Mucosa of rectum (tissue), 2 donors: ENCODE measurements around the gene SHISA4.
A peak's percentile ranks its signal among the peaks of the same experiment; 100 is the strongest.
"Not testable (repeated sequence)": the region's sequence is repeated elsewhere in the genome, so short reads cannot be mapped to it uniquely, and the experiment has no call there.

Experiments
- H3K27ac ChIP-seq, 2 donors: one replicate each; pipeline ENCODE4 v1.7.0; 2013; ENCODE audit warnings: inconsistent platforms in 2 of 2, low read depth in 2 of 2, low read length in 2 of 2
- H3K27me3 ChIP-seq, 2 donors: one replicate each; pipeline ENCODE4 v1.7.0; 2013; ENCODE audit warnings: low read length in 2 of 2; ENCODE audit not compliant: control insufficient read depth in 2 of 2, insufficient read depth in 2 of 2
- H3K36me3 ChIP-seq, 2 donors: one replicate each; pipeline ENCODE4 v1.7.0; 2013; ENCODE audit warnings: low read length in 2 of 2; ENCODE audit not compliant: control insufficient read depth in 2 of 2, insufficient read depth in 2 of 2
- H3K4me1 ChIP-seq, 2 donors: one replicate each; pipeline ENCODE4 v1.7.0; 2013; ENCODE audit warnings: low read length in 2 of 2, mild to moderate bottlenecking in 1 of 2; ENCODE audit not compliant: control insufficient read depth in 2 of 2, insufficient read depth in 2 of 2
- H3K4me3 ChIP-seq, 2 donors: one replicate each; pipeline ENCODE4 v1.7.0; 2013; ENCODE audit warnings: low read length in 2 of 2
- H3K9ac ChIP-seq, 2 donors: one replicate each; pipeline ENCODE4 v1.7.0; 2013; ENCODE audit warnings: low read length in 2 of 2, low read depth in 1 of 2, mild to moderate bottlenecking in 1 of 2
- H3K9me3 ChIP-seq, 2 donors: one replicate each; pipeline ENCODE4 v1.7.0; 2013; ENCODE audit warnings: low read length in 2 of 2; ENCODE audit not compliant: control insufficient read depth in 2 of 2
- donor health status: healthy.
- donor health status: Normal muscosa, but diverticular disease.

SHISA4 gene

DNA sequence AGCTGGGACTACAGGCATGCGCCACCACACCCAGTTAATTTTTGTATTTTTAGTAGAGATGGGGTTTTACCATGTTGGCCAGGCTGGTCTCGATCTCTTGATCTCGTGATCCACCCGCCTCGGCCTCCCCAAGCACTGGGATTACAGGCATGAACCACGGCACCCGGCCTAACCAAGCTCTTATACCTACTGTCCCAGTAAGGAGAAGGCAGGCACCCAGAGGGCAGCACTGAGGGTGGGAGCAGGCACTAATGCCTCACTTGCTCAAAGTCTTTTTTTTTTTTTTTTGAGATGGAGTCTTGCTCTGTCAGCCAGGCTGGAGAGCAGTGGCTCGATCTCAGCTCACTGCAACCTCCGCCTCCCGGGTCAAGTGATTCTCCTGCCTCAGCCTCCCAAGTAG is 51.6 kb downstream of the SHISA4 start:
- not testable (repeated sequence) for H3K9ac ChIP-seq, H3K4me1 ChIP-seq, H3K27ac ChIP-seq, H3K4me3 ChIP-seq, H3K36me3 ChIP-seq, H3K9me3 ChIP-seq, H3K27me3 ChIP-seq

DNA sequence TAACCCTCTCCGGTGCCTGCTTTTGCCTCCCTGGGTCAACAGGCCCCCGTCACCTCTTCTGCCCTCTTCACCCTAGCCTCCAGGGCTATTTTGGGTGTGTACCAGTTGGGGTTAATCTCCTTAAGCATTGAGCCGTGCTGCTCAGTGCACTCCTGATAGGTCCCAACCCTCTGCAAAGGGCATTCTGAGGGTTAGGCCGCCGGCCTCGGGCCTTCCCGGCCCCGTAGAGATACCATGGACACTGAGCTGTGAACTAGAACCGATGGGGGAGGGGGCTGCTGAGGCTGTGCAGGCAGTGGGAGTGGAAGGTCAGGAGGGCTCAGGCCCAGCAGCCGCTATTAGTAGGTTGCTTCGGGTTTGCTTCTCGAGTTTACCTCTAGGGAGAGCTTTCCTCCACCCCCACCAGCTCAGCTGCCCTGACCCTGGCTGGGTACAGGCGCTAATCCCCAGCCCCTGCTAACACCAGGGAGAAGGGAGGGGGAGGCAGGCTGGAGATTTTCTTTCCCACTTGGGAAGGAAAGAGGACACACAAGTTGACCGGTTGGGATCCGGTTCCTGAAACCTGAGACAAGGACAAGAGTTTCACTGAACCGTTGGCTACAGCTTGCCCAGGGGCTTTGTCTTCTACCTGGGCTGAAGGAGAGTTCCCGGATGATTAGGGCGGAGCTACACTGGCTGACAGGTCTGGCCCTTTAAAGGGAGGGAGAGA is 52.9 kb downstream of the SHISA4 start:
- Histone ChIP-seq H3K27ac (peak overlapping the region; percentile 43 to 44), H3K9me3 (no peaks in the 10 kb centered on the region), H3K4me3 (peak overlapping the region in 1 of 2 donors; percentile 53), H3K4me1 (no peaks in the 10 kb centered on the region), H3K36me3 (no peaks in the 10 kb centered on the region), H3K9ac (no peak overlapping the region), H3K27me3 (peaks cover 15 to 17% of the 10 kb centered on the region in 2 donors)

DNA sequence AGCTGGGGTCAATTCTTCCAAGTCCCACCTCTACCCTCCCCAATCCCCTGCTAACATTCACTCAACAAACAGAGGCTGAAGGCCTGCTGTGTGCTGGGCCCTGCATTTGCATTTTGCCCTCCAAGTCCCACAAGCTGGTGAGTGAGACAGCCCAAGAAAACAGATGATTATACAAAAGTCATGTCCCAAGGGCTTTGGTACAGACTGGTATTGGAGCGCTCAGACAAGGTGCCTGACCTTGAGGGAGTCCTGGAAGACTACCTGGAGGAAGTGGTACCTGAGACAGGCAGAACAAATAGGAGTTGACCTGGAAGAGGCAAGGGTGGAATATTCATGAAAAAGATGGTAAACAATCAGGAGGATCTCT is 53.4 kb downstream of the SHISA4 start:
- Histone ChIP-seq H3K4me3 (peak overlapping the region in 1 of 2 donors; percentile 53), H3K27me3 (peaks cover 15 to 21% of the 10 kb centered on the region in 2 donors), H3K9me3 (no peaks in the 10 kb centered on the region), H3K4me1 (no peaks in the 10 kb centered on the region), H3K9ac (no peak overlapping the region), H3K36me3 (no peaks in the 10 kb centered on the region), H3K27ac (peak overlapping the region; percentile 13 to 44)
